ENCODE results near the gene KIRREL1.

- no peak for TF ChIP-seq POLR2AphosphoS5 (IDR thresholded peaks at IDR 0.05; ENCODE audit: insufficient read depth in 1 of 2, low read depth in 1 of 2)
- no peak for TF ChIP-seq CTCF (IDR thresholded peaks at IDR 0.05)
These were observed 111.4 kb downstream of the KIRREL1 start for GRCh38 chr1:158104891-158105290.
